Gastroesophageal sphincter (tissue), 4 donors: ENCODE data around the gene CHST8. TPM values are rescaled to one million over a fixed set of nuclear protein-coding genes. Genes with fewer than 3 reads are reported as not detected.
"Not testable (repeated sequence)": the region's sequence is repeated elsewhere in the genome, so short reads cannot be mapped to it uniquely, and the experiment has no call there.

Experiments used
- ATAC-seq: fragments of 150-250 bp; one replicate; pipeline ENCODE4 v1.9.1; 2016; ENCODE audit warnings: mild to moderate bottlenecking, moderate library complexity
- H3K27ac ChIP-seq, 4 donors: fragments of 200-600 bp; sonication (generic) in 3 of 4; 1 replicate in 3 of 4; 2 replicates in 1 of 4; pipeline ENCODE4 v1.5.1; 2016 to 2019
- H3K27me3 ChIP-seq: fragments of 200-600 bp; sonication (generic); one replicate; pipeline ENCODE4 v1.5.1; 2019
- H3K36me3 ChIP-seq, 2 donors: fragments of 200-600 bp; sonication (generic); one replicate each; pipeline ENCODE4 v1.5.1; 2019; ENCODE audit warnings: control low read depth in 1 of 2
- H3K4me1 ChIP-seq, 3 donors: fragments of 200-600 bp; sonication (generic); 1 replicate in 2 of 3; 2 replicates in 1 of 3; pipeline ENCODE4 v1.5.1; 2016 to 2019; ENCODE audit warnings: control low read depth in 2 of 3
- H3K4me3 ChIP-seq, 2 donors: fragments of 200-600 bp; sonication (generic); one replicate each; pipeline ENCODE4 v1.5.1; 2019; ENCODE audit warnings: mild to moderate bottlenecking in 1 of 2, moderate library complexity in 1 of 2
- H3K9me3 ChIP-seq, 3 donors: fragments of 200-600 bp; sonication (generic); one replicate each; pipeline ENCODE4 v1.5.1; 2017 to 2019; ENCODE audit warnings: control low read depth in 2 of 3
- EP300 ChIP-seq: sonication (generic); formaldehyde crosslinking; IDR thresholded peaks from one replicate; pipeline ENCODE4 v1.6.1; 2017; ENCODE audit warnings: antibody characterized with exemption, mild to moderate bottlenecking
- POLR2A ChIP-seq, 2 donors: fragments of 450-650 bp; IDR thresholded peaks; one replicate each; pipeline ENCODE4 v1.6.1; 2017; ENCODE audit warnings: antibody characterized with exemption in 2 of 2, mild to moderate bottlenecking in 2 of 2, moderate library complexity in 1 of 2
- POLR2AphosphoS5 ChIP-seq: sonication (generic); formaldehyde crosslinking; IDR thresholded peaks from one replicate; pipeline ENCODE4 v1.6.1; 2017; ENCODE audit warnings: antibody characterized with exemption
- WGBS, 2 donors: methylation state at CpG; one replicate each; pipeline ENCODE4 v1.1.5; 2018; ENCODE audit warnings: low coverage in 1 of 2; 5-methylcytosine and 5-hydroxymethylcytosine counted together
- total RNA-seq, 4 donors: library from RNA; depleted of rRNA; stranded (reverse); fragments of >200 nt; gene quantifications; one replicate each; pipeline ENCODE4 v1.1.0, GENCODE V29; 2016
- TF ChIP-seq, protein P1 (sequence below), 4 experiments: fragments of 200-600 bp in 2 of 4; fragments of 450-650 bp in 2 of 4; sonication (generic) in 1 of 4; IDR thresholded peaks; one replicate each; pipeline ENCODE4 v1.5.1; 2017 to 2019; ENCODE audit warnings: antibody characterized with exemption in 4 of 4, mild to moderate bottlenecking in 2 of 4, moderate library complexity in 2 of 4

The CHST8 gene
- total RNA-seq, 4 donors from 2014 or later = 0.16 to 0.66 (median 0.54) TPM; not detected in 1

- TF ChIP-seq, protein P1, sequence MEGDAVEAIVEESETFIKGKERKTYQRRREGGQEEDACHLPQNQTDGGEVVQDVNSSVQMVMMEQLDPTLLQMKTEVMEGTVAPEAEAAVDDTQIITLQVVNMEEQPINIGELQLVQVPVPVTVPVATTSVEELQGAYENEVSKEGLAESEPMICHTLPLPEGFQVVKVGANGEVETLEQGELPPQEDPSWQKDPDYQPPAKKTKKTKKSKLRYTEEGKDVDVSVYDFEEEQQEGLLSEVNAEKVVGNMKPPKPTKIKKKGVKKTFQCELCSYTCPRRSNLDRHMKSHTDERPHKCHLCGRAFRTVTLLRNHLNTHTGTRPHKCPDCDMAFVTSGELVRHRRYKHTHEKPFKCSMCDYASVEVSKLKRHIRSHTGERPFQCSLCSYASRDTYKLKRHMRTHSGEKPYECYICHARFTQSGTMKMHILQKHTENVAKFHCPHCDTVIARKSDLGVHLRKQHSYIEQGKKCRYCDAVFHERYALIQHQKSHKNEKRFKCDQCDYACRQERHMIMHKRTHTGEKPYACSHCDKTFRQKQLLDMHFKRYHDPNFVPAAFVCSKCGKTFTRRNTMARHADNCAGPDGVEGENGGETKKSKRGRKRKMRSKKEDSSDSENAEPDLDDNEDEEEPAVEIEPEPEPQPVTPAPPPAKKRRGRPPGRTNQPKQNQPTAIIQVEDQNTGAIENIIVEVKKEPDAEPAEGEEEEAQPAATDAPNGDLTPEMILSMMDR (IDR thresholded peaks at IDR 0.05) = no peak
- no peak for TF ChIP-seq POLR2AphosphoS5
- TF ChIP-seq EP300 = no peak
- no peak for TF ChIP-seq POLR2A (IDR thresholded peaks at IDR 0.05)
- WGBS, 2 donors = 40 to 71% methylated on average over 1 of the region's 5 CpGs
- H3K4me3 ChIP-seq = no peak overlapping the region
- H3K27me3 ChIP-seq = peaks cover 56% of the 10 kb centered on the region
- no peak for ATAC-seq
- H3K36me3 ChIP-seq = no peaks in the 10 kb centered on the region
- no peak overlapping the region for H3K27ac ChIP-seq
- no peaks in the 10 kb centered on the region for H3K9me3 ChIP-seq
- no peaks in the 10 kb centered on the region for H3K4me1 ChIP-seq
Measured at GRCh38 chr19:33689868-33690267, 68.1 kb downstream of the CHST8 start.

GRCh38 chr19:33690378-33691029 lies 68.8 kb downstream of the CHST8 start:
- WGBS, 2 donors = 47% methylated on average over 3 of the region's 20 CpGs; no CpG with 5 or more reads in 1 of the 2 donors
- Histone ChIP-seq H3K4me1 (no peaks in the 10 kb centered on the region), H3K9me3 (peaks cover 0 to 3% (median 0%) of the 10 kb centered on the region in 3 donors), H3K27ac (no peak overlapping the region), H3K27me3 (peaks cover 49% of the 10 kb centered on the region), H3K36me3 (no peaks in the 10 kb centered on the region), H3K4me3 (no peak overlapping the region)
- TF ChIP-seq EP300 (no peak), POLR2A (IDR thresholded peaks at IDR 0.05) (no peak), POLR2AphosphoS5 (no peak)
- TF ChIP-seq, protein P1 (IDR thresholded peaks at IDR 0.05) = no peak
- no peak for ATAC-seq

DNA sequence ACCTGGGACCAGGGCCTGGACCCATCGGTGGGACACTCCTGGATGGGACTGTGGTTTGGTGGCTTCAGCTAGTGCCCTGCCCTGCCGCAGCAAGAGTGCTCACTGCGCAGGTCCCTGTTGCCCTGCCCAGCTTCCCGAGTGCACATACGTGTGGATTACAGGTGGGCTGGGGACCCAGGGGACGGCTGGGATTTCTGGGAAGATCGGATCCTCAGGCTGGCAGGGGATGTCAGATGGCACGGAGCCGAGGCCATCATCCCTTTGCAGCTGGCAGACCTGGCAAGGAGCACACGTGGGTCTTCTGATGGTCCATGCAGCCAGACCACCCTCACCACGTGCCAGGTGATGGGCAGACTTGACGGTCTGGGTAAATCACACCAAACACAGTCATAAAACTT lies 69.3 kb downstream of the CHST8 start:
- TF ChIP-seq, protein P1 (IDR thresholded peaks at IDR 0.05) = no peak
- no peak for TF ChIP-seq POLR2A (IDR thresholded peaks at IDR 0.05)
- TF ChIP-seq EP300 = no peak
- TF ChIP-seq POLR2AphosphoS5 = no peak
- H3K4me1 ChIP-seq = no peaks in the 10 kb centered on the region
- peaks cover 44% of the 10 kb centered on the region for H3K27me3 ChIP-seq
- ATAC-seq = no peak
- WGBS, 2 donors = 57% methylated on average over 2 of the region's 12 CpGs; no CpG with 5 or more reads in 1 of the 2 donors
- no peaks in the 10 kb centered on the region for H3K36me3 ChIP-seq
- no peak overlapping the region for H3K4me3 ChIP-seq
- H3K9me3 ChIP-seq = peaks cover 0 to 3% (median 0%) of the 10 kb centered on the region in 3 donors
- no peak overlapping the region for H3K27ac ChIP-seq

DNA sequence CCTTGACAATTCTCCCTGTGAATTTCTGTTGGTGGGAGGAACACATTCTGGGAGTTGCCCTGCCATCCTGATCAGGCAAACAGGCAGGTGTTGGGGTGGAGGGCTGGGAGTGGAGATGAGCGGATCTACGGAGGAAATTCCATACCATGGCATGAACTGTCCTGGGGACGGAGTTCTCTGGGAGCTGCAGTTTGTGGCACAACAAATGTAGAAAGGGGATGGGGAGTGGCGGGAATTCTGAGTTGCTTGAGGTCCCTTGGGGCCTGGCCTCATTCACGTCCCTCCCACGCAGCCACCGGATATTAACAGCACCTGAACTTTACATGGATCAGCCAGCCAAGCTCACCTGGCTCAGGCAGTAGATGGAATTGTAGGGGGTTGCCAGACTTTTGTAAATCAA lies 70.0 kb downstream of the CHST8 start:
- 54% methylated on average over 4 of the region's 7 CpGs; no CpG with 5 or more reads in 1 of the 2 donors for WGBS, 2 donors
- Histone ChIP-seq H3K9me3 (peaks cover 0 to 3% (median 0%) of the 10 kb centered on the region in 3 donors), H3K4me1 (no peaks in the 10 kb centered on the region), H3K27ac (no peak overlapping the region), H3K36me3 (no peaks in the 10 kb centered on the region), H3K4me3 (no peak overlapping the region), H3K27me3 (peaks cover 37% of the 10 kb centered on the region)
- ATAC-seq = no peak
- no peak for TF ChIP-seq POLR2AphosphoS5
- TF ChIP-seq EP300 = no peak
- TF ChIP-seq, protein P1 (IDR thresholded peaks at IDR 0.05) = no peak
- no peak for TF ChIP-seq POLR2A (IDR thresholded peaks at IDR 0.05)

GRCh38 chr19:33693678-33694077 lies 71.9 kb downstream of the CHST8 start:
- Histone ChIP-seq H3K27ac (no peak overlapping the region), H3K27me3 (peaks cover 18% of the 10 kb centered on the region), H3K36me3 (no peaks in the 10 kb centered on the region), H3K9me3 (peaks cover 0 to 3% (median 0%) of the 10 kb centered on the region in 3 donors), H3K4me1 (no peaks in the 10 kb centered on the region), H3K4me3 (no peak overlapping the region)
- TF ChIP-seq POLR2A (IDR thresholded peaks at IDR 0.05) = no peak
- TF ChIP-seq, protein P1 (IDR thresholded peaks at IDR 0.05) = no peak
- no peak for TF ChIP-seq POLR2AphosphoS5
- TF ChIP-seq EP300 = no peak
- no peak for ATAC-seq
- 56 to 63% methylated on average over 3 of the region's 3 CpGs for WGBS, 2 donors

DNA sequence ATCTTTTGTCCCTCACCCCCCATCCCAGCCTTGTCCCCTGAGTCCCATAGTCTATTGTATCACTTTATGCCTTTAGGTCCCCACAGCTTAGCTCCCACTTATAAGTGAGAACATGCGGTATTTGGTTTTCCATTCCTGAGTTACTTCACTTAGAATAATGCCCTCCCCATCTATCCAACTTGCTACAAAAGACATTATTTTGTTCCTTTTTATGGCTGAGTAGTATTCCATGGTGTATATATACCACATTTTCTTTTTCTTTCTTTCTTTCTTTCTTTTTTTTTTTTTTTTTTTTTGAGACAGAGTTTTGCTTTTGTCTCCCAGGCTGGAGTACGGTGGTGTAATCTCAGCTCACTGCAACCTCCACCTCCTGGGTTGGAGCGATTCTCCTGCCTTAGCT lies 73.8 kb downstream of the CHST8 start:
- H3K4me3 ChIP-seq, H3K36me3 ChIP-seq, ATAC-seq, H3K9me3 ChIP-seq, H3K27ac ChIP-seq, H3K4me1 ChIP-seq: not testable (repeated sequence)
- 85 to 100% methylated on average over 1 to 2 of the region's 3 CpGs for WGBS, 2 donors
- H3K27me3 ChIP-seq = peaks cover 19% of the 10 kb centered on the region
